K562 (cell line): ENCODE results near the gene NDRG4. TPM values are rescaled to one million over a fixed set of nuclear protein-coding genes. Genes with fewer than 3 reads are reported as not detected.

Experiments
- ATAC-seq: fragments of 200-7000 bp; cut with Tn5 transposase; 3 replicates; pipeline ENCODE4 v1.9.1; 2020; ENCODE audit warnings: moderate library complexity
- BruUV-seq: library from RNA; stranded (reverse); fragments of 400-500 nt; replicated peaks from 2 replicates; lab custom pipeline; 2021; lab: Mats Ljungman, UMichigan
- CTCF ChIA-PET: fragments of 300-600 bp; formaldehyde crosslinking; extraction: SDS; loops from one replicate; lab custom pipeline; 2021; ENCODE audit warnings: low intra/inter-chr PET ratio; lab: Yijun Ruan, JAX
- POLR2A ChIA-PET: fragments of 300-600, 350-650 bp; sonication (Branson Sonifier 250); formaldehyde crosslinking; extraction: SDS; loops from one replicate; lab custom pipeline; 2021; ENCODE audit warnings: antibody characterized with exemption, inconsistent platforms; lab: Yijun Ruan, JAX
- DNase-seq, 4 experiments: peaks; one replicate each; pipeline versions ENCODE4 v3.0.0 to v3.0.0-alpha.2; 2011 to 2018; ENCODE audit warnings: low spot score in 3 of 4, mixed read lengths in 3 of 4; ENCODE audit errors: extremely low read depth in 1 of 4
- FAIRE-seq: peaks from 2 replicates; lab custom pipeline; 2011; peaks lifted over from hg19 to GRCh38; lab: Jason Lieb, UNC
- H2AFZ ChIP-seq: 2 replicates; pipeline ENCODE4 v1.6.0; 2011; ENCODE audit warnings: low read depth, low read length, control low read depth, inconsistent platforms
- H3K27ac ChIP-seq: fragments of 200-600 bp; 3 replicates; pipeline ENCODE4 v1.8.0; 2011; ENCODE audit warnings: low read depth, mild to moderate bottlenecking, control low read depth, inconsistent platforms, low read length, moderate library complexity, mixed read lengths; ENCODE audit errors: extremely low read depth
- H3K27me3 ChIP-seq, 2 experiments: fragments of 300-600 bp in 1 of 2; 2 replicates in 1 of 2; 3 replicates in 1 of 2; pipeline versions ENCODE4 v1.6.0 to v1.8.0; 2011; ENCODE audit warnings: inconsistent platforms in 2 of 2, low read length in 2 of 2, mild to moderate bottlenecking in 1 of 2, mixed read lengths in 1 of 2, moderate library complexity in 1 of 2; ENCODE audit not compliant: control insufficient read depth in 2 of 2, insufficient read depth in 2 of 2
- H3K36me3 ChIP-seq: fragments of 300-600 bp; 3 replicates; pipeline ENCODE4 v1.8.0; 2011; ENCODE audit warnings: mild to moderate bottlenecking, low read length, inconsistent platforms; ENCODE audit not compliant: control insufficient read depth, insufficient read depth
- H3K4me1 ChIP-seq, 2 experiments: fragments of 200-600 bp in 1 of 2; replicated peaks in 1 of 2; 2 replicates in 1 of 2; 3 replicates in 1 of 2; pipeline versions ENCODE4 v1.5.1 to v1.8.0; 2011; ENCODE audit warnings: inconsistent platforms in 2 of 2, low read length in 2 of 2, mild to moderate bottlenecking in 1 of 2, mixed read lengths in 1 of 2, moderate library complexity in 1 of 2; ENCODE audit not compliant: control insufficient read depth in 2 of 2, insufficient read depth in 2 of 2
- H3K4me2 ChIP-seq: 2 replicates; pipeline ENCODE4 v1.6.1; 2011; ENCODE audit warnings: low read length, control low read depth, inconsistent platforms, mixed read lengths; ENCODE audit not compliant: insufficient read depth
- H3K4me3 ChIP-seq: fragments of 200-600 bp; sonication (generic), shearing (Covaris generic); 2 replicates; pipeline ENCODE4 v1.5.1; 2016; ENCODE audit warnings: control low read depth, inconsistent platforms
- H3K79me2 ChIP-seq: fragments of 200-600 bp; 3 replicates; pipeline ENCODE4 v1.8.0; 2011; ENCODE audit warnings: low read length, inconsistent platforms; ENCODE audit not compliant: control insufficient read depth, insufficient read depth
- H3K9ac ChIP-seq, 2 experiments: 2 replicates each; pipeline versions ENCODE4 v1.6.0 to v1.6.1; 2011; ENCODE audit warnings: low read depth in 2 of 2, low read length in 2 of 2, control low read depth in 1 of 2, inconsistent platforms in 1 of 2, mild to moderate bottlenecking in 1 of 2, mixed read lengths in 1 of 2; ENCODE audit not compliant: insufficient read depth in 1 of 2
- H3K9me1 ChIP-seq: one replicate; pipeline ENCODE4 v1.6.0; 2011; ENCODE audit warnings: inconsistent platforms, mild to moderate bottlenecking, low read length, moderate library complexity; ENCODE audit not compliant: control insufficient read depth, insufficient read depth
- H3K9me3 ChIP-seq: replicated peaks from 2 replicates; pipeline ENCODE4 v1.5.1; 2011; ENCODE audit warnings: low read depth, low read length, inconsistent platforms; ENCODE audit not compliant: control insufficient read depth, insufficient read depth
- H4K20me1 ChIP-seq: replicated peaks from 2 replicates; pipeline ENCODE4 v1.6.1; 2011; ENCODE audit warnings: low read length, inconsistent platforms, mixed read lengths; ENCODE audit not compliant: control insufficient read depth, insufficient read depth
- HDAC2 ChIP-seq: fragments of 450-650 bp; IDR thresholded peaks from 2 replicates; pipeline ENCODE4 v1.6.1; 2016; ENCODE audit warnings: mild to moderate bottlenecking
- TRIM24 ChIP-seq, 2 experiments: fragments of 450-650 bp; IDR thresholded peaks; 2 replicates each; pipeline ENCODE4 v1.6.1; 2016
- WGBS: fragments of 100-300 bp; shearing (Covaris generic); methylation state at CpG from one replicate; pipeline ENCODE4 v1.1.6; 2016; ENCODE audit warnings: low coverage, mixed read lengths; ENCODE audit not compliant: insufficient coverage; ENCODE audit errors: missing lambda C conversion rate; 5-methylcytosine and 5-hydroxymethylcytosine counted together
- in situ Hi-C: fragments of 300-500 bp; cut with MboI; formaldehyde crosslinking; loops from 4 replicates; pipeline ENCODE4 v1.15.0; 2018; ENCODE audit warnings: inconsistent platforms, mixed read lengths
- intact Hi-C: fragments of 100-400 bp; cut with micrococcal nuclease; formaldehyde crosslinking; loops from 2 replicates; pipeline ENCODE4 v1.14.2; 2022
- polyA plus RNA-seq, 8 experiments: library from polyadenylated mRNA; depleted of rRNA in 4 of 8; stranded (reverse) in 5 of 8; unstranded in 3 of 8; fragments of >200 nt; fragmentation: Nextera tagmentation in 2 of 8; fragmentation: Illumina TruSeq in 1 of 8; extraction: Ambion mirVana in 2 of 8; extraction: Trizol in 1 of 8; gene quantifications; 2 replicates each; pipeline versions ENCODE4 v1.2.1 to v1.2.3, GENCODE V29; 2011 to 2014; ENCODE audit warnings: inconsistent platforms in 1 of 8, missing spikeins in 1 of 8
- small RNA-seq: library from RNA; depleted of rRNA; stranded (forward); fragments of <200 nt; gene quantifications from one replicate; pipeline ENCODE3, GENCODE V24; 2014
- total RNA-seq, 7 experiments: library from RNA; depleted of rRNA in 6 of 7; stranded (reverse); fragments of >200 nt in 6 of 7; fragmentation: Illumina TruSeq in 2 of 7; extraction: Trizol in 2 of 7; gene quantifications; 2 replicates each; pipeline versions ENCODE4 v1.2.1 to v1.2.3, GENCODE V29; 2011 to 2021; ENCODE audit warnings: low replicate concordance in 1 of 7

The NDRG4 gene
- total and polyA plus RNA-seq, 9 of the 15 experiments (the other 6 are each of a cell fraction or from before 2014, with no cell fraction given) = 0.06 to 0.95 (median 0.28) TPM

GRCh38 chr16:58556678-58557077 lies 56.7 kb downstream of the NDRG4 start:
- FAIRE-seq (no peak), DNase-seq (no peak), ATAC-seq (no peak)
- Histone ChIP-seq H3K27ac (no peak overlapping the region), H3K9me1 (no peaks in the 10 kb centered on the region), H3K9me3 (no peaks in the 10 kb centered on the region), H3K36me3 (peaks cover 96% of the 10 kb centered on the region), H3K4me3 (no peak overlapping the region), H2AFZ (no peak overlapping the region), H3K27me3 (no peaks in the 10 kb centered on the region), H3K4me2 (no peak overlapping the region), H4K20me1 (no peaks in the 10 kb centered on the region), H3K9ac (no peak overlapping the region), H3K79me2 (peaks cover 13% of the 10 kb centered on the region; the same call in 2 of the 3 replicates), H3K4me1 (no peaks in the 10 kb centered on the region)
- ChIA-PET CTCF (no interaction called here), POLR2A (no interaction called here)
- TF ChIP-seq HDAC2 (no peak), TRIM24 (IDR thresholded peaks at IDR 0.05) (no peak)
- intact Hi-C loops = no loop called here
- BruUV-seq = no TSS peak
- in situ Hi-C loops = no loop called here
- 93% methylated on average over 2 of the region's 2 CpGs for WGBS

Small RNAs within 50 kb of the gene (small RNA-seq; reads per million reads assigned to genes)
- not detected for gene RNU6-103P
- 41.4 reads per million, percentile 98 among the genes with 10 or more reads in this experiment for gene SNORA46
- gene SNORA50A = not detected

Other genes starting within 250 kb of the NDRG4 start
- gene PRSS54, start 205.1 kb upstream of the NDRG4 start, total RNA-seq (2014; rRNA removed) = not detected in 2 replicates
- gene PRSS54, start 205.1 kb upstream of the NDRG4 start, total RNA-seq (2014; rRNA removed; fragmentation: Illumina TruSeq; extraction: Trizol) = not detected in 2 replicates
- gene PRSS54, start 205.1 kb upstream of the NDRG4 start, total RNA-seq (2015; rRNA removed; fragmentation: Illumina TruSeq; extraction: Trizol) = not detected in 2 replicates
- not detected in 2 replicates for gene PRSS54, start 205.1 kb upstream of the NDRG4 start, total RNA-seq (2021)
- gene PRSS54, start 205.1 kb upstream of the NDRG4 start, polyA plus RNA-seq (2011; rRNA removed) = not detected in 2 replicates
- not detected in 2 replicates for gene PRSS54, start 205.1 kb upstream of the NDRG4 start, polyA plus RNA-seq (2014; fragmentation: Illumina TruSeq; extraction: Trizol)
- not detected for gene PRSS54, start 205.1 kb upstream of the NDRG4 start, polyA plus RNA-seq (2014; fragmentation: Nextera tagmentation; extraction: Ambion mirVana)
- not detected in 2 replicates for gene PRSS54, start 205.1 kb upstream of the NDRG4 start, polyA plus RNA-seq (2014; rRNA removed)
- gene GINS3, start 107.7 kb upstream of the NDRG4 start, total RNA-seq (2014; rRNA removed) = 18.1 and 18.3 TPM in 2 replicates
- 24.9 and 25.7 TPM in 2 replicates for gene GINS3, start 107.7 kb upstream of the NDRG4 start, total RNA-seq (2014; rRNA removed; fragmentation: Illumina TruSeq; extraction: Trizol)
- 26.7 and 27.0 TPM in 2 replicates for gene GINS3, start 107.7 kb upstream of the NDRG4 start, total RNA-seq (2015; rRNA removed; fragmentation: Illumina TruSeq; extraction: Trizol)
- gene GINS3, start 107.7 kb upstream of the NDRG4 start, total RNA-seq (2021) = 17.8 and 22.5 TPM in 2 replicates
- 18.6 and 24.6 TPM in 2 replicates for gene GINS3, start 107.7 kb upstream of the NDRG4 start, polyA plus RNA-seq (2011; rRNA removed)
- gene GINS3, start 107.7 kb upstream of the NDRG4 start, polyA plus RNA-seq (2014; fragmentation: Illumina TruSeq; extraction: Trizol) = 27.7 and 31.9 TPM in 2 replicates
- gene GINS3, start 107.7 kb upstream of the NDRG4 start, polyA plus RNA-seq (2014; fragmentation: Nextera tagmentation; extraction: Ambion mirVana) = 10 to 100 TPM; 25.4 to 28.1 TPM
- gene GINS3, start 107.7 kb upstream of the NDRG4 start, polyA plus RNA-seq (2014; rRNA removed) = 17.8 and 20.6 TPM in 2 replicates
- 28.1 and 33.9 TPM in 2 replicates for gene SETD6, start 15.4 kb downstream of the NDRG4 start, total RNA-seq (2014; rRNA removed)
- 19.8 and 21.4 TPM in 2 replicates for gene SETD6, start 15.4 kb downstream of the NDRG4 start, total RNA-seq (2014; rRNA removed; fragmentation: Illumina TruSeq; extraction: Trizol)
- gene SETD6, start 15.4 kb downstream of the NDRG4 start, total RNA-seq (2015; rRNA removed; fragmentation: Illumina TruSeq; extraction: Trizol) = 19.3 and 20.2 TPM in 2 replicates
- gene SETD6, start 15.4 kb downstream of the NDRG4 start, total RNA-seq (2021) = 24.4 and 28.5 TPM in 2 replicates
- 23.7 and 29.2 TPM in 2 replicates for gene SETD6, start 15.4 kb downstream of the NDRG4 start, polyA plus RNA-seq (2011; rRNA removed)
- 18.3 and 19.3 TPM in 2 replicates for gene SETD6, start 15.4 kb downstream of the NDRG4 start, polyA plus RNA-seq (2014; fragmentation: Illumina TruSeq; extraction: Trizol)
- gene SETD6, start 15.4 kb downstream of the NDRG4 start, polyA plus RNA-seq (2014; fragmentation: Nextera tagmentation; extraction: Ambion mirVana) = 1 to 10 TPM; 9.2 to 9.6 TPM
- gene SETD6, start 15.4 kb downstream of the NDRG4 start, polyA plus RNA-seq (2014; rRNA removed) = 37.2 and 40.9 TPM in 2 replicates
- 160 and 215 TPM in 2 replicates for gene CNOT1, start 129.7 kb downstream of the NDRG4 start, total RNA-seq (2014; rRNA removed)
- 220 and 225 TPM in 2 replicates for gene CNOT1, start 129.7 kb downstream of the NDRG4 start, total RNA-seq (2014; rRNA removed; fragmentation: Illumina TruSeq; extraction: Trizol)
- 270 and 271 TPM in 2 replicates for gene CNOT1, start 129.7 kb downstream of the NDRG4 start, total RNA-seq (2015; rRNA removed; fragmentation: Illumina TruSeq; extraction: Trizol)
- gene CNOT1, start 129.7 kb downstream of the NDRG4 start, total RNA-seq (2021) = 207 and 239 TPM in 2 replicates
- 215 and 229 TPM in 2 replicates for gene CNOT1, start 129.7 kb downstream of the NDRG4 start, polyA plus RNA-seq (2011; rRNA removed)
- gene CNOT1, start 129.7 kb downstream of the NDRG4 start, polyA plus RNA-seq (2014; fragmentation: Illumina TruSeq; extraction: Trizol) = 251 and 269 TPM in 2 replicates
- gene CNOT1, start 129.7 kb downstream of the NDRG4 start, polyA plus RNA-seq (2014; fragmentation: Nextera tagmentation; extraction: Ambion mirVana) = 100 to 1,000 TPM; 142 to 164 TPM
- gene CNOT1, start 129.7 kb downstream of the NDRG4 start, polyA plus RNA-seq (2014; rRNA removed) = 110 and 160 TPM in 2 replicates
- gene SLC38A7, start 184.6 kb downstream of the NDRG4 start, total RNA-seq (2014; rRNA removed) = 5.8 and 6.5 TPM in 2 replicates
- 4.7 and 5.9 TPM in 2 replicates for gene SLC38A7, start 184.6 kb downstream of the NDRG4 start, total RNA-seq (2014; rRNA removed; fragmentation: Illumina TruSeq; extraction: Trizol)
- gene SLC38A7, start 184.6 kb downstream of the NDRG4 start, total RNA-seq (2015; rRNA removed; fragmentation: Illumina TruSeq; extraction: Trizol) = 7.2 and 7.5 TPM in 2 replicates
- gene SLC38A7, start 184.6 kb downstream of the NDRG4 start, total RNA-seq (2021) = 9.8 and 12.2 TPM in 2 replicates
- 5.5 and 5.7 TPM in 2 replicates for gene SLC38A7, start 184.6 kb downstream of the NDRG4 start, polyA plus RNA-seq (2011; rRNA removed)
- 7.8 and 8.1 TPM in 2 replicates for gene SLC38A7, start 184.6 kb downstream of the NDRG4 start, polyA plus RNA-seq (2014; fragmentation: Illumina TruSeq; extraction: Trizol)
- gene SLC38A7, start 184.6 kb downstream of the NDRG4 start, polyA plus RNA-seq (2014; fragmentation: Nextera tagmentation; extraction: Ambion mirVana) = 1 to 10 TPM; 2.7 to 2.8 TPM
- 7.2 and 10.4 TPM in 2 replicates for gene SLC38A7, start 184.6 kb downstream of the NDRG4 start, polyA plus RNA-seq (2014; rRNA removed)
- gene GOT2, start 234.2 kb downstream of the NDRG4 start, total RNA-seq (2014; rRNA removed) = 76.5 and 92.9 TPM in 2 replicates
- gene GOT2, start 234.2 kb downstream of the NDRG4 start, total RNA-seq (2014; rRNA removed; fragmentation: Illumina TruSeq; extraction: Trizol) = 80.2 and 85.4 TPM in 2 replicates
- gene GOT2, start 234.2 kb downstream of the NDRG4 start, total RNA-seq (2015; rRNA removed; fragmentation: Illumina TruSeq; extraction: Trizol) = 60.4 and 64.7 TPM in 2 replicates
- gene GOT2, start 234.2 kb downstream of the NDRG4 start, total RNA-seq (2021) = 149 and 157 TPM in 2 replicates
- gene GOT2, start 234.2 kb downstream of the NDRG4 start, polyA plus RNA-seq (2011; rRNA removed) = 43.1 and 58.9 TPM in 2 replicates
- 170 and 190 TPM in 2 replicates for gene GOT2, start 234.2 kb downstream of the NDRG4 start, polyA plus RNA-seq (2014; fragmentation: Illumina TruSeq; extraction: Trizol)
- 10 to 100 TPM; 81.8 to 83.8 TPM for gene GOT2, start 234.2 kb downstream of the NDRG4 start, polyA plus RNA-seq (2014; fragmentation: Nextera tagmentation; extraction: Ambion mirVana)
- 63.8 and 70.1 TPM in 2 replicates for gene GOT2, start 234.2 kb downstream of the NDRG4 start, polyA plus RNA-seq (2014; rRNA removed)